Fibroblast of lung (primary cell): ENCODE results near the gene FIBCD1. TPM values are rescaled to one million over a fixed set of nuclear protein-coding genes. Genes with fewer than 3 reads are reported as not detected.

Experiments used
- DNase-seq, 2 donors: peaks; one replicate each; pipeline versions ENCODE4 v3.0.0 to v3.0.0-alpha.2; 2010; ENCODE audit warnings: low read depth in 2 of 2
- H2AFZ ChIP-seq: 2 replicates; pipeline ENCODE4 v1.5.1; 2012; ENCODE audit warnings: low read length, control low read depth, inconsistent platforms
- H3K27ac ChIP-seq: 2 replicates; pipeline ENCODE4 v1.5.1; 2011; ENCODE audit warnings: low read length, control low read depth; ENCODE audit not compliant: insufficient read depth
- H3K27me3 ChIP-seq: 2 replicates; pipeline ENCODE4 v1.5.1; 2011; ENCODE audit warnings: mild to moderate bottlenecking, low read length; ENCODE audit not compliant: control insufficient read depth, insufficient read depth
- H3K36me3 ChIP-seq: 2 replicates; pipeline ENCODE4 v1.5.1; 2011; ENCODE audit warnings: low read length; ENCODE audit not compliant: control insufficient read depth, insufficient read depth
- H3K4me1 ChIP-seq: 2 replicates; pipeline ENCODE4 v1.5.1; 2011; ENCODE audit warnings: low read length; ENCODE audit not compliant: control insufficient read depth, insufficient read depth; ENCODE audit errors: extremely low read depth
- H3K4me2 ChIP-seq: 2 replicates; pipeline ENCODE4 v1.5.1; 2011; ENCODE audit warnings: low read length, control low read depth; ENCODE audit not compliant: insufficient read depth; ENCODE audit errors: extremely low read depth
- H3K4me3 ChIP-seq, 4 experiments: fragments of 200-600 bp in 1 of 4; sonication (generic) in 1 of 4; replicated peaks in 1 of 4; 2 replicates each; pipeline ENCODE4 v1.5.1; 2011 to 2016; ENCODE audit warnings: low read length in 4 of 4, low read depth in 3 of 4, mild to moderate bottlenecking in 3 of 4, control low read depth in 2 of 4, inconsistent platforms in 1 of 4, mixed read lengths in 1 of 4; ENCODE audit not compliant: insufficient read depth in 1 of 4; ENCODE audit errors: control extremely low read depth in 1 of 4
- H3K79me2 ChIP-seq: 2 replicates; pipeline ENCODE4 v1.5.1; 2012; ENCODE audit warnings: mild to moderate bottlenecking, low read length, inconsistent platforms; ENCODE audit not compliant: control insufficient read depth, insufficient read depth
- H3K9ac ChIP-seq: 2 replicates; pipeline ENCODE4 v1.5.1; 2011; ENCODE audit warnings: mild to moderate bottlenecking, low read length, control low read depth; ENCODE audit not compliant: insufficient read depth
- H3K9me3 ChIP-seq: 2 replicates; pipeline ENCODE4 v1.5.1; 2012; ENCODE audit warnings: low read depth, low read length; ENCODE audit not compliant: control insufficient read depth, insufficient read depth
- H4K20me1 ChIP-seq: 2 replicates; pipeline ENCODE4 v1.5.1; 2011; ENCODE audit warnings: low read length; ENCODE audit not compliant: control insufficient read depth, insufficient read depth; ENCODE audit errors: extremely low read depth
- EZH2 ChIP-seq: IDR thresholded peaks from 2 replicates; pipeline ENCODE4 v1.5.1; 2012; ENCODE audit warnings: low read length, control low read depth, mild to moderate bottlenecking; ENCODE audit errors: missing control alignments
- polyA plus RNA-seq, 2 donors: library from polyadenylated mRNA; depleted of rRNA in 1 of 2; stranded (reverse) in 1 of 2; unstranded in 1 of 2; fragments of >200 nt; gene quantifications; 2 replicates each; pipeline ENCODE4 v1.2.1, GENCODE V29; 2011 to 2012; ENCODE audit warnings: missing spikeins in 1 of 2
- total RNA-seq: library from RNA; depleted of rRNA; stranded (reverse); fragments of >200 nt; gene quantifications from 2 replicates; pipeline ENCODE4 v1.2.1, GENCODE V29; 2014
- TF ChIP-seq, protein P1 (sequence below), 2 donors: IDR thresholded peaks in 1 of 2; conservative IDR thresholded peaks in 1 of 2; 1 replicate in 1 of 2; 2 replicates in 1 of 2; pipeline ENCODE4 v1.5.1; 2011 to 2012; ENCODE audit warnings: low read length in 2 of 2, control low read depth in 1 of 2, inconsistent platforms in 1 of 2, low read depth in 1 of 2, mild to moderate bottlenecking in 1 of 2

FIBCD1 gene
- total and polyA plus RNA-seq, 2 donors (not counting 1 experiment from before 2014, with no cell fraction given): 7.3 to 28.0 TPM

DNA sequence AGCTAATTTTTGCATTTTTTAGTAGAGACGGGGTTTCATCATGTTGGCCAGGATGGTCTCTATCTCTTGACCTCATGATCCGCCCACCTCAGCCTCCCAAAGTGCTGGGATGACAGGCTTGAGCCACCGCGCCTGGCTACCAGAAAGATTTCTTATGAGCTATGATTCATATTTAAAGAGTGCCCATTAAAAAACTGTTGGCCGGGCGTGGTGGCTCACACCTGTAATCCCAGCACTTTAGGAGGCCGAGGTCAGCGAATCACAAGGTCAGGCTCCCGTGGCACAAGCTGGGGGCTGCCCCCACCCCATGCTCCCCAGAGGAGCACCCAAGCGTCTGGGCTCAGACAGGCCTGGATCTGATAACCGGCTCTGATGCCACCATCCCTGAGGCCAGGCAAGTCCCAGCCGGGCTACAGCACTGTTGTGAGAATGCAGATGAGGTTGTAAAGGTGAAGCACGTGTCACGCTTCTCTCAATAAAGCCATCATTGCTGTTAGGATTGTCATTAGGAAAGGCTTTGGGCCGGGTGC is 56.3 kb downstream of the FIBCD1 start:
- Histone ChIP-seq H3K4me1 (peaks cover 5% of the 10 kb centered on the region), H3K79me2 (peaks cover 10% of the 10 kb centered on the region), H3K36me3 (peaks cover 41% of the 10 kb centered on the region), H3K27ac (no peak overlapping the region), H3K4me3 (no peak overlapping the region), H3K27me3 (no peaks in the 10 kb centered on the region), H3K9ac (no peak overlapping the region), H4K20me1 (no peaks in the 10 kb centered on the region), H2AFZ (no peak overlapping the region), H3K4me2 (no peak overlapping the region), H3K9me3 (no peaks in the 10 kb centered on the region)
- TF ChIP-seq, protein P1, sequence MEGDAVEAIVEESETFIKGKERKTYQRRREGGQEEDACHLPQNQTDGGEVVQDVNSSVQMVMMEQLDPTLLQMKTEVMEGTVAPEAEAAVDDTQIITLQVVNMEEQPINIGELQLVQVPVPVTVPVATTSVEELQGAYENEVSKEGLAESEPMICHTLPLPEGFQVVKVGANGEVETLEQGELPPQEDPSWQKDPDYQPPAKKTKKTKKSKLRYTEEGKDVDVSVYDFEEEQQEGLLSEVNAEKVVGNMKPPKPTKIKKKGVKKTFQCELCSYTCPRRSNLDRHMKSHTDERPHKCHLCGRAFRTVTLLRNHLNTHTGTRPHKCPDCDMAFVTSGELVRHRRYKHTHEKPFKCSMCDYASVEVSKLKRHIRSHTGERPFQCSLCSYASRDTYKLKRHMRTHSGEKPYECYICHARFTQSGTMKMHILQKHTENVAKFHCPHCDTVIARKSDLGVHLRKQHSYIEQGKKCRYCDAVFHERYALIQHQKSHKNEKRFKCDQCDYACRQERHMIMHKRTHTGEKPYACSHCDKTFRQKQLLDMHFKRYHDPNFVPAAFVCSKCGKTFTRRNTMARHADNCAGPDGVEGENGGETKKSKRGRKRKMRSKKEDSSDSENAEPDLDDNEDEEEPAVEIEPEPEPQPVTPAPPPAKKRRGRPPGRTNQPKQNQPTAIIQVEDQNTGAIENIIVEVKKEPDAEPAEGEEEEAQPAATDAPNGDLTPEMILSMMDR (conservative IDR thresholded peaks at IDR 0.05 in 1 of 2, IDR thresholded peaks at IDR 0.05 in 1 of 2; ENCODE audit: low read depth in 1 of 2, low read length in 2 of 2): no peak
- TF ChIP-seq EZH2: no peak
- DNase-seq: no peak

DNA sequence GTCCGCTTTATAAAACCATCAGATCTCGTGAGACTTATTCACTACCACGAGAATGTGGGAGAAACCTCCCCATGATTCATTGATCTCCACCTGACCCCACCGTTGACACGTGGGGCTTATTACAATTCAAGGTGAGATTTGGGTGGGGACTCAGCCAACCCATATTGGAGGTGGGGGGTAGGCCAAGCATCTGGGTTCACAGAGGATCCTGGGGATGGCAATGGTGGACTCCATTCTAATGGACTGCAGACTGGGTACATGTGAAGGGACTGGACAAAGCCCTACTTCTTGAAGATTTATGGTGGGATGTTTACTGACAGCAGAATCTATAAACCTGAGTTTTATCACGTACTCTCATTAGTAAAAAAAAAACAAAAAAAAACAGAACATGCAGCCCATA is 57.5 kb downstream of the FIBCD1 start:
- Histone ChIP-seq H3K4me2 (no peak overlapping the region), H4K20me1 (no peaks in the 10 kb centered on the region)

DNA sequence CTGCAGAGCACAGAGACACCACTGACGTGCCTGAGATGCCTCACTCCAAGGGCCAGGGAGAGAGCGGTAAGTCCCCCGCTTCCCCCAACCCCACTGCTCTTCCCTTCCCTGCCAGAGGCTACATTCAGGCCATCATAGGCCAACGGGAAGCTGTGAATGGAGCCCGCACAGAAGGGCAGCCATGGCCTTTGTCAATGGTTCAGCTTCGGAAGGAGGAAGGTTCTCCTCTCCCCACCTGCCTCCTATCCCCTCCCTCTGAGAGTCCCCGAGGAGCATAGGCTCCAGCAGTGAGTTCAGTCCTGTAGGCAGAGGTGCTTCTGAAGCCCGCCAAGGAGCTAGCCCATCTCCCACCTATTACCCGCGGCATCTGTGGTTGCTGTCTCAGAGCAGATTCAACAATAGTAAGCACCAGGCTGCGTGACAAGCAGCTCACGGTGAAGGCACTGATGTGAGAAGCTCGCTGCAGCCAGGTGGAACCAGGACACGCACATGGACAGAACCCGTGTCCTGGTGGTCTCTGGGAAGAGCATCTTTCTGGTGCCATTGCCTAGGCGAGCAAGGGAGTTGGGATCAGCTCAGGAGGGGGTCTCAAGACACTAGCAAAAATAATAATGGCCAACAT is 58.3 kb downstream of the FIBCD1 start:
- H3K4me3 ChIP-seq: no peak overlapping the region
- H3K36me3 ChIP-seq: peaks cover 30% of the 10 kb centered on the region
- no peak for DNase-seq
- peaks cover 8% of the 10 kb centered on the region for H3K79me2 ChIP-seq
- no peak overlapping the region for H3K4me2 ChIP-seq
- H4K20me1 ChIP-seq: no peaks in the 10 kb centered on the region
- H3K9ac ChIP-seq: no peak overlapping the region
- H3K4me1 ChIP-seq: no peaks in the 10 kb centered on the region
- no peak overlapping the region for H2AFZ ChIP-seq
- H3K9me3 ChIP-seq: no peaks in the 10 kb centered on the region
- no peak overlapping the region for H3K27ac ChIP-seq
- TF ChIP-seq EZH2: no peak
- TF ChIP-seq, protein P1 (conservative IDR thresholded peaks at IDR 0.05 in 1 of 2, IDR thresholded peaks at IDR 0.05 in 1 of 2; ENCODE audit: low read depth in 1 of 2, low read length in 2 of 2): no peak
- no peaks in the 10 kb centered on the region for H3K27me3 ChIP-seq

More for the DNA sequence above, 57.5 kb downstream of the FIBCD1 start:
- Histone ChIP-seq H3K36me3 (peaks cover 36% of the 10 kb centered on the region), H3K27me3 (no peaks in the 10 kb centered on the region), H3K27ac (no peak overlapping the region), H3K4me1 (no peaks in the 10 kb centered on the region), H3K9ac (no peak overlapping the region), H3K4me3 (no peak overlapping the region), H2AFZ (no peak overlapping the region), H3K79me2 (peaks cover 8% of the 10 kb centered on the region), H3K9me3 (no peaks in the 10 kb centered on the region)
- DNase-seq: no peak
- TF ChIP-seq, protein P1 (conservative IDR thresholded peaks at IDR 0.05 in 1 of 2, IDR thresholded peaks at IDR 0.05 in 1 of 2; ENCODE audit: low read depth in 1 of 2, low read length in 2 of 2): no peak
- TF ChIP-seq EZH2: no peak
